ENCODE measurements around the gene LRRC27. TPM values are rescaled to one million over a fixed set of nuclear protein-coding genes. Genes with fewer than 3 reads are reported as not detected.

LRRC27 gene
- total RNA-seq, 2 experiments from 2014 or later, result 13.0 to 17.3 TPM

DNA sequence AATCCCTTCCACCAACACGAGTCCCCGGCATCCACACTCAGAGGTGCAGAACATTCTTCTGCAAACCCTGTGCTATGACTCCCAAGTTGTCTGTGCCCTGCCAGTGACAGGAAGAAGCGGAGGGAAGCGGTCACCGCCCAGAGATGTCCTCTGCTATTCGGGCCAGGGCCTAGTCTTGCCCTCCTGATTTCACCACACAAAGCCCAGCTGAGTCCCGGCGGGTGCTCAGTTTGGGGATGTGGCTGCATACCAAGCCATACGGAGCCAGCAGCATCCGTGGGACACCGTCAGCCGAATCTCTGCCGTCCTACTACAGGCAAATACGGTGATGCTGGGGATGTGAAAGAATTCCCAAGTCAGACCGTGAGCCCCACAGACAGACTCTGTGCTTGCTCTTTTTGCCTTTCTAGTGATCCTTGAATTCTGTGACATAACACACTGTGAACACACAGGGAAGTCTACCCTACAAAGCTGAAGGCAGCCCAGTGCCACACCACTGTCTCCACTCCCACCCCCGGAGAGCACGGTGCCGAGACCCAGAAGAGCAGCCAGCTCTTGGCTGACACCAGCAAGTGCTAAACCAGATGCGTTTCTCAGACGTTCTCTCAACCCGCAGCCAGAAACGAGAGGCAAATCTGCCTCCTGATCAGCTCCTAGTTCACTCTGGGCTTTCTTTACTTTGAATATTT, 26.2 kb upstream of the LRRC27 start:
- Histone ChIP-seq H3K4me3 (ENCODE audit: low read depth, low read length, poor library complexity, severe bottlenecking) (no peak overlapping the region), H2AFZ (ENCODE audit: low read length) (no peak overlapping the region), H3K4me2 (ENCODE audit: low read length) (no peak overlapping the region), H3K9me2 (ENCODE audit: insufficient read depth, low read length) (no peaks in the 10 kb centered on the region), H3K9me3 (ENCODE audit: low read length) (no peaks in the 10 kb centered on the region), H3K27ac (ENCODE audit: low read depth, low read length, poor library complexity, severe bottlenecking) (no peak overlapping the region), H4K20me1 (ENCODE audit: insufficient read depth, low read length) (no peaks in the 10 kb centered on the region), H3K4me1 (ENCODE audit: insufficient read depth, low read length, poor library complexity, severe bottlenecking) (no peaks in the 10 kb centered on the region), H3K36me3 (ENCODE audit: insufficient read depth, low read length) (no peaks in the 10 kb centered on the region), H3K79me2 (ENCODE audit: insufficient read depth, low read depth, low read length) (no peaks in the 10 kb centered on the region)
- no TSS peak for BruUV-seq (replicated peaks)
- TF ChIP-seq, protein P1, sequence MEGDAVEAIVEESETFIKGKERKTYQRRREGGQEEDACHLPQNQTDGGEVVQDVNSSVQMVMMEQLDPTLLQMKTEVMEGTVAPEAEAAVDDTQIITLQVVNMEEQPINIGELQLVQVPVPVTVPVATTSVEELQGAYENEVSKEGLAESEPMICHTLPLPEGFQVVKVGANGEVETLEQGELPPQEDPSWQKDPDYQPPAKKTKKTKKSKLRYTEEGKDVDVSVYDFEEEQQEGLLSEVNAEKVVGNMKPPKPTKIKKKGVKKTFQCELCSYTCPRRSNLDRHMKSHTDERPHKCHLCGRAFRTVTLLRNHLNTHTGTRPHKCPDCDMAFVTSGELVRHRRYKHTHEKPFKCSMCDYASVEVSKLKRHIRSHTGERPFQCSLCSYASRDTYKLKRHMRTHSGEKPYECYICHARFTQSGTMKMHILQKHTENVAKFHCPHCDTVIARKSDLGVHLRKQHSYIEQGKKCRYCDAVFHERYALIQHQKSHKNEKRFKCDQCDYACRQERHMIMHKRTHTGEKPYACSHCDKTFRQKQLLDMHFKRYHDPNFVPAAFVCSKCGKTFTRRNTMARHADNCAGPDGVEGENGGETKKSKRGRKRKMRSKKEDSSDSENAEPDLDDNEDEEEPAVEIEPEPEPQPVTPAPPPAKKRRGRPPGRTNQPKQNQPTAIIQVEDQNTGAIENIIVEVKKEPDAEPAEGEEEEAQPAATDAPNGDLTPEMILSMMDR (conservative IDR thresholded peaks at IDR 0.05; ENCODE audit: low read length), result no peak
- TF ChIP-seq EZH2phosphoT487 (IDR thresholded peaks at IDR 0.05; ENCODE audit: borderline replicate concordance, low read depth, low read length), result no peak
- POLR2A ChIA-PET, result no interaction called here
- CTCF ChIA-PET (ENCODE audit: unreplicated experiment), result no interaction called here
- DNase-seq (ENCODE audit: low spot score), result no peak
- intact Hi-C loops (cut with micrococcal nuclease; ENCODE audit: unreplicated experiment), result no loop called here

DNA sequence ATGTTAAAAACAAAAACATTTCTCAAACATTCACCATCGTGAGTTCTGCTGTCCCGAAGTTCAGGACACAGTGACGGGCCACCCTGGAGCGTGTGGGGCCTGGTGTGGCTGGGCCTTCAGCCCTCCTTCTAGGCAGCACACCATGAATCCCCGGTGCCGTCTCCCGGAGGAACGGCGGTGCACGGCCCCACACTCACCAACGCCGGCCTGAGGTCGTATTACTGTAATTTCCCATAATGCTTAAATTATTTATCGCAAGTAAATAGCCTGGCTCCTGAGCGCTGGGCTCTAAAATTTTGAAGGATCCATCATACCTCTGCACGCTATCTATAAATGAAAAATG, 25.7 kb upstream of the LRRC27 start:
- POLR2A ChIA-PET, result no interaction called here
- H3K4me3 ChIP-seq (ENCODE audit: low read depth, low read length, poor library complexity, severe bottlenecking), result no peak overlapping the region
- no peaks in the 10 kb centered on the region for H3K79me2 ChIP-seq (ENCODE audit: insufficient read depth, low read depth, low read length)
- no peak overlapping the region for H3K4me2 ChIP-seq (ENCODE audit: low read length)
- no peaks in the 10 kb centered on the region for H3K9me2 ChIP-seq (ENCODE audit: insufficient read depth, low read length)
- TF ChIP-seq EZH2phosphoT487 (IDR thresholded peaks at IDR 0.05; ENCODE audit: borderline replicate concordance, low read depth, low read length), result no peak
- TF ChIP-seq, protein P1 (conservative IDR thresholded peaks at IDR 0.05; ENCODE audit: low read length), result no peak
- no peak for DNase-seq (ENCODE audit: low spot score)
- no peaks in the 10 kb centered on the region for H3K36me3 ChIP-seq (ENCODE audit: insufficient read depth, low read length)
- H2AFZ ChIP-seq (ENCODE audit: low read length), result no peak overlapping the region
- intact Hi-C loops (cut with micrococcal nuclease; ENCODE audit: unreplicated experiment), result no loop called here
- CTCF ChIA-PET (ENCODE audit: unreplicated experiment), result no interaction called here
- H4K20me1 ChIP-seq (ENCODE audit: insufficient read depth, low read length), result no peaks in the 10 kb centered on the region
- no peaks in the 10 kb centered on the region for H3K9me3 ChIP-seq (ENCODE audit: low read length)
- H3K27ac ChIP-seq (ENCODE audit: low read depth, low read length, poor library complexity, severe bottlenecking), result no peak overlapping the region
- BruUV-seq (replicated peaks), result no TSS peak
- no peaks in the 10 kb centered on the region for H3K4me1 ChIP-seq (ENCODE audit: insufficient read depth, low read length, poor library complexity, severe bottlenecking)

DNA sequence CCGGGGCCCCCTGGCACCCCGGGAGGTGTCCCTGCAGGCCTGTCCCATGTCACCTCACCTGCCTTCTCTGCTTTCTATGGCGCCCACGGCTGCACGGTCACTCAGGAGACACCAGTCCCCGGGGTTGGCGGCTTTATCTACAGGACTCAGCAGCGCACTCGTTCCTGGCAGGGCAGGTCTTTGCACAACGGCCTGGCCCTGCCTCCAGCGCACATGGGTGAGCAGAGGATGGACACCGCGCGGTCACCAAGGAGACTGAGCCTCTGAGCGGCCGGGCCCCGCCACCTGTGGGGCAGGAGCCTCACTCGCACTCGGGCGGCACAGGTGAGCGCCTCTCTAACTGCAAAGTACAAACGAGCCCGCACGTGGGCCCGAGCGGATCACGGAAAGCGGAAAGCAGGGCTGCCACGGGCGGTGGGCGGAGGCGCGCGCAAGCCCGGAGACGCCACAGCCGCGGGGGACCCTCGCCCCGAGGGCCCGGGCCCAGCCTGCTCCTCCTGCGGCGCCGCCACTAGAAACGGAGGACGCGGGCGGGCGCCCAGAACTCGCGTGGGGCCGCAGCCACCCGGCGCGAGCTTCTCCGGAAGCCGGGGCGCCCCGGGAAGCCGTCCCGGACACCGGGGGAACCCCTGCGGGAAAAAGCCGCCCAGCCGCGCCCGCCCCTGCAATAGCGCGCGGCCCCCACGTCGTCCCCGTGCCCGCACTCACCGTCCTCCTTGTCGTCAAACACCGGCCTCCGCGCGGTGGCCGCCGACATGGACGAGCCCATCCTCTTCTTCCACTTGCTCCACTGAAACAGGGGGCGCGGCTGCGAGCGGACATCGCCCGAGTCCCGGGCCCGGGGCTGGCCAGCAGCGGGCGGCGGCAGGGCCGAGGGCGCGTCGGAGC, 24.9 kb upstream of the LRRC27 start:
- no peak overlapping the region for H3K27ac ChIP-seq (ENCODE audit: low read depth, low read length, poor library complexity, severe bottlenecking)
- CTCF ChIA-PET (ENCODE audit: unreplicated experiment), result no interaction called here
- no TSS peak for BruUV-seq (replicated peaks)
- no peaks in the 10 kb centered on the region for H3K4me1 ChIP-seq (ENCODE audit: insufficient read depth, low read length, poor library complexity, severe bottlenecking)
- H2AFZ ChIP-seq (ENCODE audit: low read length), result no peak overlapping the region
- POLR2A ChIA-PET, result interaction anchor here (0.6 kb wide), 1 partner anchor 207 kb away, joined by 5 read pairs; no protein-coding TSS in a partner anchor
- H3K9me2 ChIP-seq (ENCODE audit: insufficient read depth, low read length), result no peaks in the 10 kb centered on the region
- TF ChIP-seq EZH2phosphoT487 (IDR thresholded peaks at IDR 0.05; ENCODE audit: borderline replicate concordance, low read depth, low read length), result no peak
- TF ChIP-seq, protein P1 (conservative IDR thresholded peaks at IDR 0.05; ENCODE audit: low read length), result no peak
- H3K79me2 ChIP-seq (ENCODE audit: insufficient read depth, low read depth, low read length), result no peaks in the 10 kb centered on the region
- H3K36me3 ChIP-seq (ENCODE audit: insufficient read depth, low read length), result no peaks in the 10 kb centered on the region
- H3K4me2 ChIP-seq (ENCODE audit: low read length), result no peak overlapping the region
- H3K4me3 ChIP-seq (ENCODE audit: low read depth, low read length, poor library complexity, severe bottlenecking), result no peak overlapping the region
- no peaks in the 10 kb centered on the region for H4K20me1 ChIP-seq (ENCODE audit: insufficient read depth, low read length)
- DNase-seq (ENCODE audit: low spot score), result no peak
- H3K9me3 ChIP-seq (ENCODE audit: low read length), result no peaks in the 10 kb centered on the region
- intact Hi-C loops (cut with micrococcal nuclease; ENCODE audit: unreplicated experiment), result no loop called here
